ENCODE data around the gene SYTL3.
A peak's percentile ranks its signal among the peaks of the same experiment; 100 is the strongest.
"Not testable (repeated sequence)": the region's sequence is repeated elsewhere in the genome, so short reads cannot be mapped to it uniquely, and the experiment has no call there.

SYTL3 gene

GRCh38 chr6:158778005-158778527, 128.2 kb downstream of the SYTL3 start:
- no peak for DNase-seq

DNA sequence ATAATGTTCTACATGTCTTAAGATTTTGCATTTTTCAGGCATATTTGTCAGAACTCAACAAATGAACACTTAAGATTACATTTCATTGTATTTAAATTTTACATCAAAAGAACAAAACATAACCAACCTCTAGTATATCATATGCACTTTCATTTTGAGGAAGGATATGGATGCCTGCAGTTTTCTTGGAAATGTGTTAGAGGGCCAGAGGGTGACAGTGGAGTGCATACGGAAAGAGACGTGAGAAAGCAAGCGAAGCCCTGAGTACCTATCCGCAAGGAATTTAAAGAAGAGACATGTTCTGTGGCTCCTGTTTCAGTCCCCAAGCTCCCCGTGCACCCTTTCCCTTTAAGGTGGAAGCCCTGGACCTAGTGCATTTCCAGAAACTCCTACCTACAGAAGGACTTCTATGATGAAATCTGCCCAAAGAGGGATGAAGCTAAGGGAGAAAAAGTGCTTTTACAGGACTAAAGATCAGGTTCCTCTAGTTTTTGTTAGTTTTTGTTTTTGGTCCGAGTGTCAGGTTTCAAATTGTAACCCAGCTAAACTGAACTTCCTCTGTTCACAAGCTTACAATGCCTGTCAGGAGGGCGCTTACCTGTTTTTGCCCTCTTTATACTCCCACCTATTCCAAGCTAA, 130.5 kb downstream of the SYTL3 start:
- DNase-seq: no peak

GRCh38 chr6:158780988-158781691, 131.3 kb downstream of the SYTL3 start:
- no peak for DNase-seq

GRCh38 chr6:158781692-158782373, 132.0 kb downstream of the SYTL3 start:
- DNase-seq: no peak

GRCh38 chr6:158782432-158783166, 132.7 kb downstream of the SYTL3 start:
- DNase-seq: no peak

DNA sequence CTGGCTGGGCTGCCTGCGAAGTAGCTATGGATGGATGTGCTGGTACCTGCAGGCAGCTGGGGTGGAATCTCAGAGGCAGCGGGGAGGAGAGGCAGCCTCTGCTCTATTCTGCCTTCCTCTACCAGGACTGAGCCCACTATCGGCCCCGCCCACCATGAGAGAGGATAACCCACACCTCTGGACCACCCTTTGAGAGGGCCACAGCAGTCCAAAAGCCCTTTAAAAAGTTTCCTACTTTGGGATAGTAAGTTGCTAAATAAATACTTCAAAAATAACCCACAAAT, 133.3 kb downstream of the SYTL3 start:
- DNase-seq: no peak

DNA sequence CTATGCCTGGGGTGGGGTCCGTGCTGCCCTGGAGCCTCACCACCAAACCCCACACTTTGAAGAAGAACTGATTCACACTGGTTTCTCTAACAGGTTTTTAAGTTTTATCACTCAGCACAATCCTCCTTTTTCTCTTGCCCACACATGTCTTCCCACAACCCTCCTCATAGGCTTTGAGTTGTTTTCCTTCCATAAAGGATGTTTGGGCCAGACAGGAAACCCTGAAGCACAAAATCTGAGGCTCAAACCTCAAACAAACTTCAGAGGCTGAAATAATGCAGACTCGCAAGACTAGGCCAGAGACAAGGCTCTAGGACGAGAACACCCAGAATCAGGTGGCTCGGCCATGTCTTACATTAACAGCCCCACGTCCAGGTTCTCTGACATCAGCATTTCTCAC, 134.0 kb downstream of the SYTL3 start:
- no peak for DNase-seq

- no peak for DNase-seq
Measured at GRCh38 chr6:158784505-158784904, 134.7 kb downstream of the SYTL3 start.

GRCh38 chr6:158785036-158785435, 135.2 kb downstream of the SYTL3 start:
- no peak for DNase-seq

- DNase-seq: no peak
Measured at GRCh38 chr6:158786645-158787304, 136.9 kb downstream of the SYTL3 start.

DNA sequence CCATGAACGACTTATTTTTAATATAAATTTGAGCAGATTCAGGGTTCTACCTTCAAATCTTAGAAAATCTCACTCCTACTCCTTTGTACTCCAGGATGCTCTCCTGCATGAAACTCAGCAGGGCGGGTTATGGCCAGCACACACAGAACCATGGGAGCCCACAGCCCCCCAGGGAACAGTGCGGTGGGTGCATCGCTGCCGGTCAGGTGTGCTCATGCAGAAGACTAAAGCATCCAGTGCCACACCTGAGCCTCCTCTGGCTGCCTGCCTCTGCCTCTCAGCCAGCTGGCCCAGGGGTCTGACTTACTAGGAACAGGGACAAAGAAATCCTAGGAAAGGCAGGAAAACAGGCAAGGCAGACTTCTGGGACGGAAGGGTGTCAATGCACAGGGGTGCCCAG, 137.5 kb downstream of the SYTL3 start:
- no peak for DNase-seq

DNA sequence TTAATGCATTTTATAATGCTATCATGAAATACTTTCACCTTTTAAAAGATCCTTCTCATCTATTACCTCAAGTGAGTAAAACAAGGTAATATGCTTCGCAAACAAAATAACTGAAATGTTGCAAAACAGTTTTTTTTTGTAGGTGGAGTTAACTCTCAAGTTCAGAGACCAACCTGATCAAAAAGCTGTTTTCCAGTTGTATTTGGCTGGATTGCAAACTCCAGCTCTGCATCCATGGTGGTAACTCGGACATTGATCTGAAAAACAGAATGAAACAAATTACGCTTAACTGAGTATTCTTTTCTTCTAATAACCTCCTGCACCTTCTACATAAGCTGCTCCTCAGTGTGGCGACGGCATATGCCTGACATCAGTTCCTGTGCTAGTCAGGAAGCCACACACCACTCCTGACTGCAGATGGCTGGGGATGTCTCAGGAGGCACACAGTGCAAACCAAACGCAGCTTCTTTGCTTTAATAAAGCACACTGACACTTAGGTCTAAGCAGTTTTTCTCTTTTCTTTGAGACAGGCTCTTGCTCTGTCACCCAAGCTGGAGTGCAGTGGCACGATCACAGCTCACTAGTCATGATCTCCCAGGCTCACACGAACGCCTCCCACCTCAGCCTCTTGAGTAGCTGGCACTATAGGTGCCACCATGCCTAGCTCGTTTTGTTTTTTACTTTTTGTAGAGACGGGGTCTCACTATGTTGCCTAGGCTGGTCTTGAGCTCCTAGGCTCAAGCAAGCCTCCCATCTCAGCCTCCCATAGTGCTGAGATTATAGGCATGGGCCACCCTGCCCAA, 139.5 kb downstream of the SYTL3 start:
- DNase-seq: no peak

- DNase-seq: no peak
Measured at GRCh38 chr6:158791274-158791855, 141.5 kb downstream of the SYTL3 start.

DNA sequence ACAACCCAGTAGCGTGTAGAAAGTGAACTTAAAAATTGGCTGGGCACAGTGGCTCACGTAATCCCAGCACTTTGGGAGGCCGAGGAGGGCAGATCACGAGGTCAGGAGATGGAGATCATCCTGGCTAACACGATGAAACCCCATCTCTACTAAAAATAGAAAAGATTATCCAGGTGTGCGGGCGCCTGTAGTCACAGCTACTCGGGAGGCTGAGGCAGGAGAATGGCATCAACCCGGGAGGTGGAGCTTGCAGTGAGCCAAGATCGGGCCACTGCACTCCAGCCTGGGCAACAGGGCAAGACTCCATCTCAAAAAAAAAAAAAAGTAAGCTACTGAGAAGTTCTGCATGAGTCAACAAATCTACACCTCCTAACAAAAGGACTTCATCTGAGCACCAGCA, 142.7 kb downstream of the SYTL3 start:
- DNase-seq: not testable (repeated sequence)

- DNase-seq: peak; percentile 4
Measured at GRCh38 chr6:158793432-158793831, 143.6 kb downstream of the SYTL3 start.

- DNase-seq: no peak
Measured at GRCh38 chr6:158795516-158795915, 145.7 kb downstream of the SYTL3 start.

DNA sequence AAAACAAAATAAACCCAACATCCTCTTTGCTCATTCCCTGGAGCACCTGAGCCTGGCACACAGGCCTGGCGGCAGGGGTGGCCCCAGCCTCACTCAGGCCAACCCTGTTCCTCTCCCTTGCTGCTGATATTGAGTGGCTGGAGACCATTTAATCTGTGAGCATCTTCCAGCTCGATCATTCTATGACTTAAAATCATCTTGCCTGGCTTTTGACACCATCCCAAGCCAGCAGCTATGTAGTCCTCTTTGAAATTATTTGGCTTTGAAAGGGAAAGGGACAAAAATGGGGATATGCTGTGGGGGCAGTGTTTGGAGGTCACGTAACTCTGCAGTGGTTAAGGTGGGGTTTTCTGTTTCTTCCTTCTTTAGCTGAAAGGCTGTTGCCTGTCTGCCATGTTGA, 146.5 kb downstream of the SYTL3 start:
- no peak for DNase-seq

- no peak for DNase-seq
Measured at GRCh38 chr6:158797331-158798310, 147.8 kb downstream of the SYTL3 start.

DNA sequence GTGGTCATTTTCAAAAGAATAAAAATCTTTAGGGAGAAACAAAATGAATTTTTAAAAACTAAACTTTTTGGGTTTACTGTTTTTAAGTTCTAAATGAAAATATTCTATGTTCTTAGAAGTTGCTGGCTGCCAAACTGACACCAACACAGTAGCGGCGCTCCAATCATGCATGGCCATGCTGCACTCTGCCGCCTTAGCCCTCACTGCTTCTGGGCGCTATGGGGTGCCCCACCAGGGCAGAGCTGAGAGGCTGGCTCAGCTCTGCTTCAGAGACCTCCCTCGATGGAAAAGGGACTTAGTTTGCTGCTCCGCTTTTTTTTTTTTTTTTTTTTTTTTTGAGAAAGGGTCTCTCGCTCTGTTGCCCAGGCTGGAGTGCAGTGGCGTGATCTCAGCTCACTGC, 148.5 kb downstream of the SYTL3 start:
- no peak for DNase-seq

GRCh38 chr6:158799051-158799792, 149.4 kb downstream of the SYTL3 start:
- peak; percentile 70 for DNase-seq
